GM21528 (cell line): ENCODE data around the gene ADAMTS12.

Experiments used
- ATAC-seq: cut with Tn5 transposase; IDR thresholded peaks from one replicate; pipeline ENCODE4 v1.9.1; 2021; ENCODE audit warnings: mild to moderate bottlenecking, moderate library complexity; ENCODE audit not compliant: unreplicated experiment, low FRiP score

Gene ADAMTS12

DNA sequence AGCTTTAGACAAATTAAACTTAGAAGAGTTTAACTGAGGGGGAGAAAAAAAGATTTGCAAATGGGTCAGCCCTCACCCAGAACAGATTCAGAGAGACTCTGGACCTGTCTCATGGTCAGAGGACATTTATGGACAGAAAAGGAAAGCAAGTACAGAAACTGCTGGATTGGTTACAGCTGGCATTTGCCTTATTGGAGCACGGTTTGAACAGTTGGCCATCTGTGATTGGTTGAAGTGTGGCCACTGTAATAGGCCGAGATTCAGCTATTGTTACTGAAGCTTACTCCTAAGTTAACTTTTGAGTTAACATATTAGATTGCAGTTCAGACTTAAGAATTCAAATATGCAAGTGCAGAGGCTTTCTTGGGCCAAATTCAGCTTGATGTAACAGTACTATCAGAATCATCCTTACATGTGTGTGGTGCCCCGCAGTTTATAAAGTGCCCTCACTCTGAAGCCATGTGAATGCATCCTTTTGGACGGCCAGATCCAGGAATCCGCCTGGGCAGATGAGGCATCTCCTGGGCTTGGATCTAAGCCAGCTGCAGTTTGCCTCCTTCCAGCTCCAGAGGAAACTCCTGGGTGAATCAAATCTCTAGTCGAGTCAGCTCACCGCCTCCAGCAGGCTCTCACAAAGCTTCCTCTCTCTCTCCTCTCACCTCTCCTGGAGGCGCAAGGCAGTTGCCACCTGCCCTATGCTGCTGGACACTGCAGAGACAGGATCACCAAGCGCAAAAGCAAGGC, 165.2 kb downstream of the ADAMTS12 start:
- ATAC-seq = no peak

GRCh38 chr5:33725806-33726205, 166.0 kb downstream of the ADAMTS12 start:
- ATAC-seq = no peak

- ATAC-seq = no peak
Measured at GRCh38 chr5:33721491-33722200, 170.1 kb downstream of the ADAMTS12 start.

DNA sequence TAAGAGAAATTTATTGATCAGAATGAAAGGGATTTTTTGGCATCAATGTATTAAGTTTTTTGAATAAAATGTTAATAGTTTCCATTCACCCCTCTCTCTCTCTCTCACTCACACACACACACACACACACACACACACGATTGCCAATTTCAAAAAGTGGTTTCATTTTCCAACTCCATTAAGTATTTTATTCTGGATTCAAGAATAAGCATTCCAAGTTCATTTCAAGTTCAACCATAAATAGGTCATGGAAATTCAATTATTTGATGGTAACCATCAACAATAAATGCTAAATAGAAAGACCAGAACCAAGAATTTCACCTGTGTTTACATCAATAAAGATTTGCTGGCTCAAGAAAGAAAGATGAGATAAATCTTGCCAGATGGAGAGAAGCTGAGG, 171.6 kb downstream of the ADAMTS12 start:
- no peak for ATAC-seq

GRCh38 chr5:33719769-33720168, 172.0 kb downstream of the ADAMTS12 start:
- ATAC-seq = no peak

DNA sequence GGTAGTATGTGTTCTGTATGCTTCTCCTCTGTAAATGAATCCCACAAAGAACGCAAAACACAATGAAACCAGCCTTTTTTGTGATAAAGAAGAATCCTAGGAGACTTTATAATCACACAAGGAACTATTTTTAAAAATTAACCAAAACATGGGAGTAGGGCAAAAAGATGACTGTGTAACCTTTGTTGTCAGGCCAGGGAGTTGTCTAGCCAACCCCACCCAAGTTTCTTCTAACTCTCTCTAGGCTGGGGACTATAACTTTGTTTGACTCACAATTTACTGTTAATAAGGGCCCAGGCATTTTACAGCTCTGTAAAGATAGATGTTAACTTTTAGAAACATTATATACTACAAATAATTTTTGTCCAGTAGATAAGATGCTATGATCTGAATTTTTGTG, 176.1 kb downstream of the ADAMTS12 start:
- ATAC-seq = no peak

- ATAC-seq = no peak
Measured at GRCh38 chr5:33713136-33713765, 178.5 kb downstream of the ADAMTS12 start.

DNA sequence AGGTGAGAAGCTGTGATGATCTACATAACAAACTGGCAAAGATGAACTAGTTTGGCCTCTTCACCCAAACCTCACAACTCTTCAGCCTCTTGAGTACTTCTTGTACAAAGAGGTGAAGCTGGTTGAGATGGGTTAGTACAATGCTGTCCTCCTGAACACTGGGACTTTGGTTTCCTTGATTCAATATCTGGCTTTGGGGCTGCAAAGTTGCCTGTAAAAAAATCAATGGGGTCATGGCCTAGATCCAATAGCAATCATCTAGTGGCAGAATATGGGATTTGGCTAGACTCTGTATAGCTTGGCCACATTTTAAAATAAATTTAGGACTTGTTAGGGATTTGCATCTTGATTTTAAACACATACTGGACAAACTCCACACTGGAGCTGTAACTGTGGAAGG, 179.1 kb downstream of the ADAMTS12 start:
- no peak for ATAC-seq

- ATAC-seq = no peak
Measured at GRCh38 chr5:33711094-33711679, 180.6 kb downstream of the ADAMTS12 start.

- no peak for ATAC-seq
Measured at GRCh38 chr5:33702867-33703266, 188.9 kb downstream of the ADAMTS12 start.

GRCh38 chr5:33701951-33702350, 189.8 kb downstream of the ADAMTS12 start:
- ATAC-seq = no peak

DNA sequence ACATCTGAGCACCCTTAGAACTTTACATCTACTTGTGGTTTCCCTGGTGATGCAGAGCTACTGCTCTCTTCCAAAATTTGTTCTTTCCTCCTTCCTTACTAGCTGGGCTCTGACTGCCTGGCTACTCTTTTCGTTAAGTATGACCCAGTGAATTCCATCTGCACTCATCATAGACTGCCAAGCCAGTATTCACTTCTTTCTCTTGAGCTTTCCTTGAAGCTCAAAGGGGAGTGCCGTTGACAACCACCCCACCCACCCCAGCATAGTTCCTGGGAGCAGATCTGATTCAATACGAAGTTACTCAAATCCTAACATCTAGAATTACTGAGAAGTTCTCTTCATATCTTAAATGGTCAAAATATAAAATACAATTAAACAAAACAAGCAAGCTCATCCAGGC, 190.5 kb downstream of the ADAMTS12 start:
- no peak for ATAC-seq

DNA sequence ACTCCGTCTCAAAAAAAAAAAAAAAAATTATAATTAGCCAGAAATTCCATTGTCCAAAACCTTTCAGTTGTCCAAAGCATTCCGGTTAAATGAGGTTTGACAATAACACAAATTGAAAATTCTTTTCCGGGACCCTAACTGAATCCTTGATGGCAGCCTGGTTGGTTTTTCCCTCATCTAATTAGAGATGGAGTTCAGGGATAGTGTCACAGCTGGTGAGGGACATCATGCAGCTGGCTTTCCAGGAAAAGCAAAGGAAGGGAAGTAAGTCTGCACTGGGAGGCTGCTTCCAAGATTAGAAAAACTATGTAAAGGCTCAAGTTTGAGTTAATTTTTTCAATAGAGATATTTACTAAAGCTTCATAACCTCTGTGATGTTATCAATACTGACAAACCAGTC, 195.4 kb downstream of the ADAMTS12 start:
- ATAC-seq = no peak

- ATAC-seq = no peak
Measured at GRCh38 chr5:33692980-33693379, 198.8 kb downstream of the ADAMTS12 start.

GRCh38 chr5:33691856-33692255, 199.9 kb downstream of the ADAMTS12 start:
- no peak for ATAC-seq

GRCh38 chr5:33690374-33691135, 201.2 kb downstream of the ADAMTS12 start:
- ATAC-seq = no peak

DNA sequence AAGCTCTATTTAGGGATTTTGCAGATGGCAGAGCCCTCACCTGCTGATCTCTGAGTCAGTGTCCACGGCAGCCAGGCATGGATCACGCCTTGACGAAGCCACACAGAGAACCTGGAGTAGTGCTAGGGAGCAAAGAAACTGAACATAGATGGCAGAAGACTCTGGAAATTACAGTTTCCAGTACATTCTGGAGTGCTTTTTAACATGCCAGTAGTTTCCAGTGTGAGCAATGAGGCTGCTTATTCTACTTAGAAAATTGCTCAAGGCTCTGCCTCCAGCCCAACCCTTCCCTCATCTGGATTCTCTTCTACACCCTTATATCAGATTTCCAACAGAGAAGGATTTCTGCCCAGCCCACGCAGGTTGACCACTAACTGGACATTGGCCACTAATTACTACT, 203.3 kb downstream of the ADAMTS12 start:
- ATAC-seq = no peak

GRCh38 chr5:33688066-33688465, 203.7 kb downstream of the ADAMTS12 start:
- no peak for ATAC-seq

DNA sequence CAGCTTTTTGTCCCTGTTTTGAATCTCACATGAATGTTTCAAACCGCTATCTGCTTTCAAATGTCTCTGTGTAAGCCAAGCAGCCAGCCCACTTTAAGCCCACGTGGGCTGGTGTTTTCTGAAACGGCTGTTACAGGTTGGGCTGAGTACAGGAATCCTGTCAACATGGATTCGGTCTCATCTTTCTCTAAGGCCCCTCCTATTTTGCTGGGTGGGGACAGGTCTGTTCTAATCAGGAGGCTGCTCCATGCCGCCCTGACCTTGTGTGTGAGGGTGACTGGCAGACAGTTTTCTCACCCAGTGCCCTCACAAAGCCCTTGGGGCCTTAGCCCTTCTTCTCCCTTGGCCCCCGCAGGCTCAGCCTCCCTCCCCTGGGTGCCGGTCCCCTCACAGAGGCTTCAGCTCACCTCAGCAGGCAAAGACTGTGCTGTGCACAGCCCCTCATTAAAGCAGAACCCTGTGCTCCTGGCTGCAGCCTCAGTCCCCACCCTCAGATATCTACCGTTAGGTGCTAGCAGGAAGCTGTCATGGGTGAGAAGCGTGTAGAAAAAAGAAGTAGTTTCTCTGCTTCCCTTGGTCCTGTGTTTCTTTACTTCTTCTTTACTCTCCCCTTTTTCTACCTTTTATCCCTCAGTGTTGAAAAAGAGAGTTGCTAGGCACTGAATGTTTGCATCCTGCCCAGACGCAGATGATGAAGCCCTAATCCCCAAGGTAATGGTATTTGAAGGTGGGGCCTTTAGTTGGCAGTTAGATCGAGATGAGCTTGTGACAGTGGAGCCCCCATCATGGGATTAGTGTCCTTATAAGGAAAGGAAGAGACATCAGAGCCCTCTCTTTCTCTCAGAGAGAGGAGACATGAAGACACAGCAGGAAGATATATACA, 205.7 kb downstream of the ADAMTS12 start:
- no peak for ATAC-seq
